RPMI8226 (cell line): ENCODE results near the gene CEP72.
"Not testable (repeated sequence)": the region's sequence is repeated elsewhere in the genome, so short reads cannot be mapped to it uniquely, and the experiment has no call there.

Source experiments
- DNase-seq: peaks from one replicate; pipeline ENCODE4 v3.0.0-alpha.2; 2015

The CEP72 gene

DNA sequence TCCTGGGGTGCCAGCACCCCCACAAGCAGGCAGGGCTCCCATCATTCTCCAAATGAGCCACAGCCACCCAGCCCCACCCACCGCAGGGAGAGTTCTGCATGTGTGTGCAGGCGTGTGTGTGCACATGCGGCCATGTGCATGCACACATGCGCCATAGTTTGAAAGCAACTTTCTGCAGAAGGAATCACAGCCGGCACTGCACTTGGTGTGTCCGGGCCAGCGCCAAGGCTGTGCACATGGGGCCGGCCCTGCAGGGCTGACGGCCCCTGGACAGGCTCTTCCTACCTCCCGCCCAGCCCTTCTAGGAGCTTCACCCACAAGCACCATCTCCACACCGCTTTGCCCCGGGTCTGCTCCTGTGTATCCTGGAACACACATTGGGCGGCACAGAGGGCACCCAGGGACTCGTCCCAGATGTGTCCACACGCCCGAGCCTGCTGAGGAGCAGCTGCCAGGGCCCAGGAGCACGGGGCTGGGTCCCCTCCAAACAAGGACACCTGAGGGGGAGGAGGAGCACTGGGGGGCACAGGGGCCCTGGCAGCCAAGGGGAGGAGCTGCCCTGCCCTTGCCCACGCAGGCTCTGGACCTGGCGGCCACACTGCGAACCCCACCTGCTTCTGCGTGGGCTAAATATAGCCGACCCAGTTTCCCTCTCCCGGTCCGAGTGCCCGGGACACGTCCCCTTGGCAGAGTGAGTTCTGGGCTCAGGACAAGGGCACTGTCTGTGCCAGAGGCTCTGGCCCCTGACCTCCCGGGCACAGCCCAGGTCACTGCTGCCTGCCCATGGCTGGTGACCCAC is 61.9 kb downstream of the CEP72 start:
- no peak for DNase-seq

DNA sequence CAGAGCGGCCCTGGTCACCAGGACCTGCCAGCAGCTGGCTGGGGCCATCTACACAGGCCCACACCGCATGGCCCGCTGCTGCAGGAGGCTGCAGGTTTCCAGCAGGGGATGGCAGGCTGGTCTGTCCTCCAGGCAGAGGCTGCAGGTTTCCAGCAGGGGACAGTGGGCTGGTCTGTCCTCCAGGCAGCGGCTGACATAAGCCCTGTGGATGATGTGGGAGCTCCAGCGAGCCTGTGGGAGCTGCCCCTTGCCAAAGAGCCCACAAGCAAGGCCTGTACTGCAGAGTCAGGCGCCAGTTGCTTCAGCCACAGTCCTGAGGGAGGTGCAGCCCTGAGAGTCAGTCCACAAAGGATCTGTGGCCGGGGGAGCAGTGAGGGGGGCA is 62.5 kb downstream of the CEP72 start:
- no peak for DNase-seq

DNA sequence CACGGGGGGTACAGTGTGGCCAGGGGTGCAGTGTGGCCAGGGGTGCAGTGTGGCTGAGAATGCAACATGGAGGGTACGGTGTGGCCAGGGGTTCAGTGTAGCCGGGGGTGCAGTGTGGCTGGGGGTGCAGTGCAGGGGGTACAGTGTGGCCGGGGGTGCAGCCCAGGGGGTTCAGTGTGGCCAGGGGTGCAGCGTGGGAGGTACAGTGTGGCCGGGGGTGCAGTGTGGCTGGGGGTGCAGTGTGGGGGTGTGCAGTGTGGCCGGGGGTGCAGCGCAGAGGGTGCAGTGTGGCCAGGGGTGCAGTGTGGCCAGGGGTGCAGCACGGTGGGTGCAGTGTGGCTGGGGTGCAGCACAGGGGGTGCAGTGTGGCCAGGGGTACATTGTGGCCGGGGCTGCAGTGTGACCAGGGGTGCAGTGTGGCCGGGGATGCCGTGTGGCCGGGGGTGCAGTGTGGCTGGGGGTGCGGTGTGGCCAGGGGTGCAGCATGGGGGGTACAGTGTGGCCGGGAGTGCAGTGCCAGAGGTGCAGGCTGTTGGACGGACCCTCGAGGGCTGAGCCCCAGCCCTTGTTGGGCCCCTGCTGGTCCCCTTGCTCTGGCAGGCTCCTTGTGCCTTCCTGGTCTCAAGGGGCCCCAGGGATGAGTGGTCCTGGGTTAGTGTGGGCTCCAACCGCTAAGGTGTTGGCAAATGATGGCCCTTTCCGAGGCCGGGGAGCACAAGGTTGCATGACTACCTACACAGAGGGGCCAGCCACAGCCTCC is 63.2 kb downstream of the CEP72 start:
- DNase-seq = no peak

DNA sequence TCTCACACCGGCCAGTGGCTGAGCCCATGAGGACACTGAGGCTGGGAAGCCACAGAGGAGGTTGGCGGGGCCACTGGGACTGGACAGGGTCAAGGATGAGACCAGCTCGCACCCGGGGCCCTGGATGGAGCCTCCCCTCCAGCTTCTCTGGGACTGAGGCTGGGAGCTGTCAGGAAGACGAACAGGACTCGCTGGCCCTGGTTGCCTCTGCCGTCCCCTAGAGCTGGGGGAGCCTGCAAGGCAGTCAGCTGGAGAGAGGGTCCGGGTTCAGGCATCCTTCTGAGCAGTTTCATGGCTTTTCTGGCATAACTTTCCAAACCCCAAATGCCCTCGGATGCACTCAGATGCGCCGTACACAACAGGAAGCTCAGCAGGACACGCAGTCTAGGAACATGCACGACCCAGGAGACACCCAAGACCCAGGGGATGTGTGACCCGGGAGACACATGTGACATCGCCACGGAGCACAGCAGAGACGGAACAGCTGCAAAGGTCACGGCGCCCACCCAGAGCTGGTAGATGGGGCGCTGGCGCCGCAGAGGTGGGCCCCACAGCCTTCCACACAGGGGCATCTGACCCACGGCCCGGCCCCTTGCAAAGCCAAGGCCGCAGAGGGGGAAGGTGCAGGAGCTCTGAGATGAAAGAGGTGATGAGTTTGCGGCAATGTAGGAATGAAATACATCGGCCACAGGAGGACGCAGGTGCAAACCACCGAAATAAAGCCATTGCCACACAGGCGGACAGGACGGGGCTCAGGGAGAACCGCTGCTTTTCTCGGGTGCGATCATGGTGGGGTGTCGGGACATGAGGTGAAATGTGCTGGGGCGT is 63.9 kb downstream of the CEP72 start:
- no peak for DNase-seq

DNA sequence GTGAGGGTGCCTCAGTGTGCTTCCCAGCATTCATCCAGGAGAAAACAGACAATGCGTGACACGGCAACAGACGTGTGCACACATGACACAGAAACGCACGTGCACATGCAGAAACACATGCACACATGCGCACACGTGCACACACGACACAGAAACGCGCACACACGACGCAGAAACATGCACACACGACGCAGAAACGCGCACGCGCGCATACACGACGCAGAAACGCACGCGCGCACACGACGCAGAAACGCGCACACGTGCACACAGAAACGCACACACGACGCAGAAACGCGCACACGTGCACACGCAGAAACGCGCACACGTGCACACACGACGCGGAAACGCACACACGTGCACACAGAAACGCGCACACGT is 64.5 kb downstream of the CEP72 start:
- no peak for DNase-seq

DNA sequence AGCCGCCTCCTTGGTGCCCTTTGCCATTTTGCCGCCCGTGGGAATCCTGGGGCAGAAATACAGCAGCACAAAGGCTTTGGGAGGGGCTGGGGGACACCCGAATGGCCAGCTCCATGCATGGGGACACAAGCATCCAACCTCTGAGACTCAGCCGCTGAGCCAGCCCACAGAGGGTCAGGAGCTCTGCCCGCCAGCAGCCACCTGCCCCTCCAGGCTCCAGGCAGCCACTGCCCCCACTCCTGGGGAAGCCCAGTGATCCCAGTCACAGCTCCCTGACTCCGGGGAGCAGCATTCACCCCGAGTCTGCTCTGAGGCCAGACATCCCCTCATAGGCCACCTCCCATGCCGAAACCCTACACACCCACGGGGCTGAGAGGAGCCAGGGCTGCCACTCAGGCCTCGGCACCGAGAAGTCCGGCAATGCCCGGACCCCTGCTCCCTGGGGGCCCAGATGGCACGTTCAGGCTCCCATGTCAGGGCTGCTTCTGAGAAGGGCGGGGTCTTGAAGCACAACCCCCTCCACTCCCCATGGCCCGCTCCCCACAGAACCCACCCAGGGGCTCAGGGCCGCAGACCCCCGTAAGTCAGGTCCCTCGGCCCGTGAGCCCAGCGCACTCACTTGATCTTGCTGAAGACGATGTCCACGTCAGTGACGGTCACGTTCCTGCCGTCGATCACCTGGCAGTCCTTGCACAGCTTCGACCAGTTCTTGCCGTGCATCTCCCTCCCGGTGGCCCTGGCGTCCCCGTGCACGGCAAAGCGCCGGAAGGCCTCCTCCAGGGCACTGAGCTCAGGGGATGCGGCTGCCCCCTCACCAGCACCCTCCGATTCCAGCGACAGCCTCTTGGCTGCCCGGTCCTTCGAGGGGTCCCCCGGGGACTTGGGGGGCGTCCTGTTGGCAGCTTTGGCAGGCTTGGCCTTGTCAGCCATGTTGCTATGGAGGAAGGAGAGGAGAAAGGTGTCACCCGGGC is 65.3 kb downstream of the CEP72 start:
- no peak for DNase-seq

DNA sequence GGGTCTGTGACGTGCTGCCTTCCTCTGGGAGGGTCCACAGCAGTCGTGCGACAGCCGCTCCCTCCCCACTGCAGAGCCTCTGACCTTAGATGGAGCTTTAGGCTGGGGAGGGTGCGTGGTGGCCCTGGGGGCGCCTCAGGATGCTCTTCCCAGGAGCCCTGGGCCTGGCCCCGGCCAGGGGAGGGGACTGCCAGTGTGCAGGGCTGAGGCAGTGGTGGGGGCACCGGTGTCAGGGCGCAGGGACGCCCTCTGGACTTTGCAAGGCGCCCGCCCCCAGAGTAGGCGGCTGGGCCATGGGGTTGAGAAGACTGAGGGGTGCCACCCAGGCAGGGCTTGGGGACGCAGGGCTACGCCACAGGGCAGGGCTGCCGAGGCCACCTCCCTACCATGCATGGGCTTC is 66.4 kb downstream of the CEP72 start:
- DNase-seq = not testable (repeated sequence)

DNA sequence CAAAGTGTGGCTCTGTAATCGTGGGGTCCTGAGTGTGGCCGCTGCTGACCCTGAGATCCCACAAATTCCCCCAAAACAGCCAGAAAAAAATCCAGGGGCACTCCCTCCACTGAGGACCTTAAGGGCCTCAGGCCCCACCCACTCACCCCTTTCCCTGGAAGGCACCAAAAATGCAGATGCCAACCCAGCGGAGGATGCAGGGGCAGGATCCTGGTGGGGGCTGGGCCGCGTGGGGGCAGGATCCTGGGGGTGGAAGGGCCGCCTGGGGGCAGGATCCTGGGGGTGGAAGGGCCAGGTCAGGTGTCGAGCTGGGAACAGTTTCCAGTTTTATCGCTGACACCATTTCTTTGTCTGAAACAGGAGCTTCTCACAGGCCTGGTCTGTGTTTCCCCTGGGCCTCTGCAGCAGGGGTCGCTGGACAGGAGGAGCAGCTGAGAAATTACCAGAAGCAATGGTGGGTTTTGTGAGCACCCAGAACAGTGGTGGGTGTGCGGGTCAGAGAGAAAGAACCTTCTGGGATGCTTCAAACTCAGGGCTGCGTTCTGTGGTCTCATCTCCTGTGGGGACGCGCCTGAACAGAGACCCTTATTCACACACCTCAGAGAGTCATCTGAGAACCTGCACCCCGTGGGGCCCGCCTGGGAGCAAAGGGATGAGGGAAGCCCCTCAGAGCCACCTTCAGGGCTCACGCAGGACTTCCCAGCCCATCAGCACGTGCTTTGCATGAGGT is 67.2 kb downstream of the CEP72 start:
- DNase-seq = not testable (repeated sequence)

DNA sequence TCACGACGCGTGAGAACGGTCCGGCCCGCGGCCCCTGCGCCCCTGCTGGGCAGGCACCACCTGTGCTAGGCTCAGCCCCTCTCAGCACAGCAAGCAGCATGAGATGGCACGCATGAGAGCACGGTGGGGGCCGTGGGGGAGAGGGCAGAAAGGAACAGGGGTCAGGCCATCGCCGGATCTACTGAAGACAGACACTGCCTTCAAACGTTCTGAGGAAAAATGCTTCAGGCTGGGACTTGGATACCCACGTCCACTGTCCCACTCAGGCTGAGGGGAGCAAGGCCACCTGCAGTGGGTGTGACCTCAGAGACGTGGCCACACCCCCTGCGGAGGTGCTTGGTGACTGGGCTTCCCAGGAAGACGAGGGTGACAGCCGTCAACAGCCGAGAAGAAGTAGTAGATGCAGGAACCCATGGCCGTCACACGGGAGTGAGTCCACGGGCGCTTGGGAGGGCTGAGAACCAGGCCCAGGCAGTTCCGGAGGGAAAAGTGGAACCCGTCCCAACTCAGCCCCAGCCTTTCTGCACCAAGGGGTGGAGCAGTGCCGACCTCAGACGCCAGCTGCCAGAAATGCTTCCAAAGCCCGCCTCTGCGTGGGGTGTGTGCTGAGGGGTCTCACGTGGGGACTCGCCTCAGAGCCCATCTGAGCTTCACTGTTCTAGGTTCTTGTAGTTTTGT is 68.1 kb downstream of the CEP72 start:
- not testable (repeated sequence) for DNase-seq

DNA sequence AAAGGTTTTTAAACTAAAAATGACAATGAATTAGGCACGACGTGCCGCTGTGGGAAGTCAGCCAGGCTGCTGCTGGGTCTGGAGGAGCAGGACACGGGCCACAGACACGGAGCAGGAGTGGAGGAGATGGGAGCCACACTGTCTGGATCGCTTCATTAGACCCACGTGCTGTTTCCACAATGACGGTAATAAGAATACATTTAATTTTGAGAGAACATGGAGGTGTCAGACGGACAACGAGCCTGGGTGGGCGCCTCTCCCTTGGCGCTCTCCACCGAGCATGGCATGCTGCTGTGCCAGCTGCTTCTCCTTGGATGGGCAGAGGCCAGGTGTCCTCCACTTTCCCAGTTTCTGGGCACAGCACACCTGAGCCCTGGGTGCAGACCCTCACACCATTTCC is 68.7 kb downstream of the CEP72 start:
- DNase-seq = not testable (repeated sequence)

DNA sequence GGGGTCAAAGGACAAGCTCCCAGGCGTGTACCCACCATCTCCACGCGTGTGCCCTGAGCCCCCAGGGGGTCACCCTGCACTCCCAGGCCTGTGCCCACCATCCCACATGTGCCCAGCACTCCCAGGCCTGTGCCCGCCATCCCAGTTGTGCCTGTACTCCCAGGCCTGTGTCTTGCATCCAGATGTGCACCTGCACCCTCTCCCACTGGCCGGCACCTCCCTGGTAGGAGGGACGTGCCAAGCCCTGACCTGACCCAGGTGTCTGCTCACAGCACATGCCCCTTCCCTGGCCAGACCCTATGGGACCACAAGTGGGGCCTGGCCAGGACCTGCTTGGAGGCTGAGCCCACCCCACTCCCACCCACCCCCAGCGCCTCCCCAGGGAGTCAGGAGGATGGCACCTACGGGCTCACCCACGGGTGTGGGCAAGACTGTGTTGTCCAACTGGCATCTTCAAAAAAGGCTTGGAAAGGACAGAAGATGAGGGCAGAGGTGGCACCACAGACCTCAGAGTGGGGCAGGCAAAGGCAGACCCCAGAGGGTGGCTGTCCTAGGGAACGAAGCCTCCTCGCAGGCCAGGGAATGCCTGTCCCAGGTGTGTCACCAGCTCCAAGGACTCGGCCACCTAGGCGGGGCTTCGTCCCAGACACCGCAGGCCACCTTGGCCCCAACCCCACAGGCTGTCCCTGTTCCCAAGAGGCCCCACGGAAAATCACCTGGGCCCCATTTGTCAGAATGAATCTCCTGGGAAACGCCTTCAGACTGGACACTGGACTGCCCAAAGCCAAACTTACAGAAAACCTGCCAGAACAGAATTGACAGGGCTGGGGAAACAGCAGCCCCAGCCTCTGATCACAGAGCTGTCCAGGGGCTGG is 69.4 kb downstream of the CEP72 start:
- not testable (repeated sequence) for DNase-seq

DNA sequence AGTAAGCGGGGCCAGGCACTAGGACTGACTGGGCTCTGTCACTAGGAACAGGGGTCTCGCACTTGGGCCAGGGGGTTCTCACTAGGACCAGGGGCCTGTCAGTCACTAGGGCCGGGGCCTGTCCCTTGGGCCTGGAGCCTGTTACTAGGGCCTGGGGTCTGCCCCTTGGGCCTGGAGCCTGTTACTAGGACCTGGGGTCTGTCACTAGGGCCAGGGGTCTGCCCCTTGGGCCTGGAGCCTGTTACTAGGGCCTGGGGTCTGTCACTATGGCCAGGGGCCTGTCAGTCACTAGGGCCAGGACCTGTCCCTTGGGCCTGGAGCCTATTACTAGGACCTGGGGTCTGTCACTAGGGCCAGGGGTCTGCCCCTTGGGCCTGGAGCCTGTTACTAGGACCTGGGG is 70.1 kb downstream of the CEP72 start:
- not testable (repeated sequence) for DNase-seq

DNA sequence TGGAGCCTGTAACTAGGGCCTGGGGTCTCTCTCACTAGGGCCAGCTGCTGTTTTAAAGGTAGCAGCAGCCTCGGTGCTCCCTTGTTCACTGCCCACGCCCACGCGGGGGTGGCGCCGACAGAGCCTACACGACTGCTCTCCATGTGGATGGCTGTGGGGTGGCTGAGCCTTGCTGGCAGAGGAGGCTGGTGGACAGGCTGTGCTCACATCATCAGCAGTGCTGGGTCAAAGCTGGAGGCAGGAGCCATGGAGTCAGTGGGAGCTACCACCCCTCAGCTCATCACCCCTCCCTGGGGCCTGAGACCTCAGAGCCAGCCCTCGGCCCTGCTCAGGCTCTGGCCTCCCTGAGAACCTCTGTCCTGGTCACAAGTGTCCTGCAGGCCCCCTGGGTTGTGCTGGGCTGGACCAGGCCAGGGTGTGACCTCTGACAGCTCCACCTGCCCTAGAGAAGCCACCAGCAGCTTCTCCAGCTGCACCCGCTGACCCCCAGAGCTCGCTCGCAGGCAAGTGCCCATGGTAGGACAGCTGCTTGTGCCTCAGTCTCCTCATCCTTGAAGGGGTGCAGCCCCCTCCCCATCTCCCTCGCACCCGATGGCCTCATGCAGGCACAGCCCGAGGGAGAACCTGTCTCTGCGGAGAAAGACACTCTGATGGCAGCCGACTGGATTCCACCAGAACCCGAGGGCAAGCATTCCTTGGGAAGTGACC is 70.7 kb downstream of the CEP72 start:
- not testable (repeated sequence) for DNase-seq

DNA sequence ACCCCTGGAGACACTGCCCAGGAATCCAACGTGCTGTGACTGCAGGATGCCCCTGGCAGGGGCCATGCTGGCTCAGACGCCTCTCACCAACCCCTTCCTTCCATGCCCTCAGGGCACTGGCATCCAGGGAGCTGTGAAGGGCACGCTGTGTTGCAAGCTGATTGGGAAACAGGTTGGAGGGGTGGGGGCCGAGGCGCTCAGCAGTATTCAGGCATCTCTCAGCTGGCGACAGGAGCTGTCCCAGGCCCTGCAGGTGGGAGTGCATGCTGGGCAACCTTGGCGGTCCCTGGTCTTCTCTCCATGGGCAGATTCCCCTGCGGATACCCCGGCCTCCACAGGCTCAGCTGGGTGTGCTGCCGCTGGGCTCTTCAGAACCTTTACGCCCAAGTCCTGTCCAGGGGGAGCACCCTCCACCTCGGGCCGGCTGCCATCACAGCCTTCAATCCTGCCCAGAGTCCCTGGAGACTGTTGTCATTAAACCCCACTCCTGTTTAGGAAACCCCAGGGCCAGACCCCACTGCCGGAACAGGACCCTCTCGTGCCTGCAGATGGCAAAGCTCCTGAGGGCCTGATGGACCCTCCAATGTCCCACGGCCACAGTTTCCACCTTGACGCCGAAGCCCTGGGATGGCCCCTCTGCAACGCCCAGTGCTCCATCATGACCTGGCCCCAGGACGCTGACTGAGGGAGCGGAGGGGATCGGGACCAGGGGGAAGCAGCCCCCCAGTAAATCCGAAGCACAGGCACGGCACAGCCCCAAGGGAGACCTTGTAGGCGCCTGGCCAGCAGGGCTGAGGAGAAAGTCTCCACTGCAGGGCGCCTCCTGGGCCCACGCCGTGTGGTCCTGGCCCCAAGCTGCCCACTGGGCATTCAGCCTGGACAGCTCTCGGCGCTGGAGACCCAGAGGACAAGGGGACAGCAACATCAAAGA is 71.7 kb downstream of the CEP72 start:
- DNase-seq = no peak

DNA sequence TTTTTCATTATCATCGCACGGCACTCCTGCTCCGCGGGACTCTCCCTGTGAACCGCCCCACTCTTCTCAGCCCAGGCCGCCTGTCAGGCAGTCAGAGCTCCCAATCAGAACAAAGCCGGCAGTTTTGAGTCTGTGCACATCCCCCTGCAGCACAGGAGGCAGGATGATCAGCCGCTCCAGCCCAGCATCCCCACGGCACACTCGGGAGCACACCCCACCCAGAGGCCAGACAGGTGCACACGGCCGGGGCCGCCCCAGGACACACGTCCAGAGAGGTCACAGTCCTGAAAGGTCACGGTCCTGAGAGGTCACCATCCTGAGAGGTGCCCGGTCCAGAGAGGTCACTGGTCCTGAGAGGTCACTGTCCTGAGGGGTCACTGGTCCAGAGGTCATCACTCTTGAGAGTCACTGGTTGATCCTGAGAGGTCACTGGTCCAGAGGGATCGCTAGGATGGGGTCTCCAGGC is 72.6 kb downstream of the CEP72 start:
- no peak for DNase-seq

DNA sequence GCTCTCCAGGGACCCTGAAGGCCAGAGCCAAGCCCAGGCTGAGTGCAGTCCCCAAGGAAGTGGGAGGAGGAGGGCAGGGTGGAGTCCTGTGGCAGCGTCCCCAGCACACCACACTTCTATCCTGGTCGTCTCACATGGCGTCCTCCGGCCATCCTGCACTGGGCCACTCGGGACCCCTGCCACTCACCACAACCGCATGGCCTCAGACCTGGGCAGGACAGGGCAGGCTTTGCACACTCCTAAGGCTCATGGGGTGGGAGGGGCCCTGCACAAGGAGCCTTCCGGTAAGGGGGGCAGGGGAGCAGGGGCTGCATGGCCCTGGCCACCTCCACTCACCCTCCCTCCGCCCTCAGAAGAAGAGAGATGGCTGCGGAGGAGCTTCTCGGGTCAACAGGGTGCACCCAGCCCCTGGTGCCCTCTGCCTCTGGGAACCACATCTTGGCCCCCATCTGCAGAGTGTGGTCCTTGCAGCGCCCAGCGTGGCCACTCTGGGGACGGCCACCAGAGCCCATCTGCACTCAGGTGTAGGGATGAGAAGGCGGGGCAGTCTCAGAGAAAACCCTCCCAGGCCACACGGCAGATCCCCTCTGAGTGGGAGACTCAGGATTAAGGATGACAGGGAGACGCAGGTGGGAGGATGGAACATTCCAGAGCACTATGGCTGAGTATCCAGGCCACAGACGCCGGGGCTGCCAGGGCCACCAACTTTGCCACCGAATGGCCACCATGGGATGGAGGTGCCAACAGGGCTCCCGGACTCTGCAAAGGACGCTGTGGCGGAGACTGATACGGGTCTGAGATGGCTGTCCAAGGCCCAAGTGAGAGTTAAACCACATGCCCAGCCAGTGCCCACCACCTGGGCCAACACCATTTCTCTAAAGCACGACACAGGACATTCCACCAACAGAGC is 73.4 kb downstream of the CEP72 start:
- DNase-seq = no peak

DNA sequence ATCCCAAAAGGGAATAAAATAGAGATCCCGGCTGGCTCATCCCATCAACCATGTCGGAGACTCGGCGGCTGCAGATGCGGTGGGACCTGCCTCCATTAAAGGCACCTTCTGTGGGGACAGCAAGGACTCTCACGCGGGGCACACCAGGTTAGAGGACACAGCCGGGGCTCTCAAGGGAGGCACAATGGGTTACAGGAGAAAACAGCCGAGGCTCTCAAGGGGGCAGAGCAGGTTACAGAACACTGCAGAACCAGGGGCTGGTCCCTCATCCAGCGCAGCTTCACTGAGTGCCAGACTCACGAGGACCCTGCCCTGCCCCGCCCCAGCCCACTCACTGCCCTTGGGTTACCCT is 74.0 kb downstream of the CEP72 start:
- not testable (repeated sequence) for DNase-seq
